K562 (cell line): ENCODE data around the gene CARD8. TPM values are rescaled to one million over a fixed set of nuclear protein-coding genes. Genes with fewer than 3 reads are reported as not detected.

ENCODE experiments used
- ATAC-seq: fragments of 200-7000 bp; cut with Tn5 transposase; 3 replicates; pipeline ENCODE4 v1.9.1; 2020; ENCODE audit warnings: moderate library complexity
- BruUV-seq: library from RNA; stranded (reverse); fragments of 400-500 nt; replicated peaks from 2 replicates; lab custom pipeline; 2021; lab: Mats Ljungman, UMichigan
- CTCF ChIA-PET: fragments of 300-600 bp; formaldehyde crosslinking; extraction: SDS; loops from one replicate; lab custom pipeline; 2021; ENCODE audit warnings: low intra/inter-chr PET ratio; lab: Yijun Ruan, JAX
- POLR2A ChIA-PET: fragments of 300-600, 350-650 bp; sonication (Branson Sonifier 250); formaldehyde crosslinking; extraction: SDS; loops from one replicate; lab custom pipeline; 2021; ENCODE audit warnings: antibody characterized with exemption, inconsistent platforms; lab: Yijun Ruan, JAX
- DNase-seq, 4 experiments: peaks; one replicate each; pipeline versions ENCODE4 v3.0.0 to v3.0.0-alpha.2; 2011 to 2018; ENCODE audit warnings: low spot score in 3 of 4, mixed read lengths in 3 of 4; ENCODE audit errors: extremely low read depth in 1 of 4
- FAIRE-seq: peaks from 2 replicates; lab custom pipeline; 2011; peaks lifted over from hg19 to GRCh38; lab: Jason Lieb, UNC
- H2AFZ ChIP-seq: 2 replicates; pipeline ENCODE4 v1.6.0; 2011; ENCODE audit warnings: low read depth, low read length, control low read depth, inconsistent platforms
- H3K27ac ChIP-seq: fragments of 200-600 bp; 3 replicates; pipeline ENCODE4 v1.8.0; 2011; ENCODE audit warnings: low read depth, mild to moderate bottlenecking, control low read depth, inconsistent platforms, low read length, moderate library complexity, mixed read lengths; ENCODE audit errors: extremely low read depth
- H3K27me3 ChIP-seq, 2 experiments: fragments of 300-600 bp in 1 of 2; 2 replicates in 1 of 2; 3 replicates in 1 of 2; pipeline versions ENCODE4 v1.6.0 to v1.8.0; 2011; ENCODE audit warnings: inconsistent platforms in 2 of 2, low read length in 2 of 2, mild to moderate bottlenecking in 1 of 2, mixed read lengths in 1 of 2, moderate library complexity in 1 of 2; ENCODE audit not compliant: control insufficient read depth in 2 of 2, insufficient read depth in 2 of 2
- H3K36me3 ChIP-seq: fragments of 300-600 bp; 3 replicates; pipeline ENCODE4 v1.8.0; 2011; ENCODE audit warnings: mild to moderate bottlenecking, low read length, inconsistent platforms; ENCODE audit not compliant: control insufficient read depth, insufficient read depth
- H3K4me1 ChIP-seq, 2 experiments: fragments of 200-600 bp in 1 of 2; replicated peaks in 1 of 2; 2 replicates in 1 of 2; 3 replicates in 1 of 2; pipeline versions ENCODE4 v1.5.1 to v1.8.0; 2011; ENCODE audit warnings: inconsistent platforms in 2 of 2, low read length in 2 of 2, mild to moderate bottlenecking in 1 of 2, mixed read lengths in 1 of 2, moderate library complexity in 1 of 2; ENCODE audit not compliant: control insufficient read depth in 2 of 2, insufficient read depth in 2 of 2
- H3K4me2 ChIP-seq: 2 replicates; pipeline ENCODE4 v1.6.1; 2011; ENCODE audit warnings: low read length, control low read depth, inconsistent platforms, mixed read lengths; ENCODE audit not compliant: insufficient read depth
- H3K4me3 ChIP-seq: fragments of 200-600 bp; sonication (generic), shearing (Covaris generic); 2 replicates; pipeline ENCODE4 v1.5.1; 2016; ENCODE audit warnings: control low read depth, inconsistent platforms
- H3K79me2 ChIP-seq: fragments of 200-600 bp; 3 replicates; pipeline ENCODE4 v1.8.0; 2011; ENCODE audit warnings: low read length, inconsistent platforms; ENCODE audit not compliant: control insufficient read depth, insufficient read depth
- H3K9ac ChIP-seq, 2 experiments: 2 replicates each; pipeline versions ENCODE4 v1.6.0 to v1.6.1; 2011; ENCODE audit warnings: low read depth in 2 of 2, low read length in 2 of 2, control low read depth in 1 of 2, inconsistent platforms in 1 of 2, mild to moderate bottlenecking in 1 of 2, mixed read lengths in 1 of 2; ENCODE audit not compliant: insufficient read depth in 1 of 2
- H3K9me1 ChIP-seq: one replicate; pipeline ENCODE4 v1.6.0; 2011; ENCODE audit warnings: inconsistent platforms, mild to moderate bottlenecking, low read length, moderate library complexity; ENCODE audit not compliant: control insufficient read depth, insufficient read depth
- H3K9me3 ChIP-seq: replicated peaks from 2 replicates; pipeline ENCODE4 v1.5.1; 2011; ENCODE audit warnings: low read depth, low read length, inconsistent platforms; ENCODE audit not compliant: control insufficient read depth, insufficient read depth
- H4K20me1 ChIP-seq: replicated peaks from 2 replicates; pipeline ENCODE4 v1.6.1; 2011; ENCODE audit warnings: low read length, inconsistent platforms, mixed read lengths; ENCODE audit not compliant: control insufficient read depth, insufficient read depth
- EWSR1 ChIP-seq: fragments of 450-650 bp; IDR thresholded peaks from 2 replicates; pipeline ENCODE4 v1.6.1; 2018; ENCODE audit warnings: borderline replicate concordance, mild to moderate bottlenecking, low read depth, moderate library complexity; ENCODE audit not compliant: partially characterized antibody
- ID3 ChIP-seq, 2 experiments: fragments of 250-450 bp in 1 of 2; fragments of 450-650 bp in 1 of 2; sonication (Bioruptor Pico) in 1 of 2; IDR thresholded peaks; 2 replicates each; pipeline versions ENCODE4 v1.6.1 to v1.8.0; 2016 to 2021; ENCODE audit warnings: mild to moderate bottlenecking in 2 of 2, moderate library complexity in 2 of 2, missing compliant biosample characterization in 1 of 2, missing genetic modification characterization in 1 of 2
- PHF21A ChIP-seq: fragments of 450-650 bp; IDR thresholded peaks from 2 replicates; pipeline ENCODE4 v1.6.1; 2017; ENCODE audit warnings: low read depth, borderline replicate concordance
- RFX5 ChIP-seq: IDR thresholded peaks from 2 replicates; pipeline ENCODE4 v1.6.1; 2011; ENCODE audit warnings: low read depth, mild to moderate bottlenecking, improper control_type of control experiment, low read length
- SAP30 ChIP-seq: fragments of 200-600 bp; sonication (generic); IDR thresholded peaks from 2 replicates; pipeline ENCODE4 v1.6.1; 2012; ENCODE audit warnings: borderline replicate concordance, low read depth, mild to moderate bottlenecking, moderate library complexity, low read length, control low read depth, inconsistent platforms; ENCODE audit not compliant: insufficient read depth, poor library complexity, severe bottlenecking
- SMAD1 ChIP-seq: fragments of 150-350 bp; IDR thresholded peaks from 2 replicates; pipeline ENCODE4 v1.6.1; 2014; ENCODE audit warnings: low read length, low read depth; ENCODE audit not compliant: partially characterized antibody
- TEAD2 ChIP-seq: fragments of 450-650 bp; IDR thresholded peaks from 2 replicates; pipeline ENCODE4 v1.6.1; 2016; ENCODE audit warnings: missing genetic modification characterization, control low read depth, missing compliant biosample characterization
- ZBED1 ChIP-seq: IDR thresholded peaks from 2 replicates; pipeline ENCODE4 v1.6.1; 2014
- ZNF12 ChIP-seq: sonication (generic); formaldehyde crosslinking; IDR thresholded peaks from 2 replicates; pipeline ENCODE4 v1.4.0; 2020; ENCODE audit warnings: mild to moderate bottlenecking, missing genetic modification reagents
- ZNF253 ChIP-seq: fragments of 250-450 bp; sonication (Bioruptor Pico); conservative IDR thresholded peaks from 2 replicates; pipeline ENCODE4 v1.6.1; 2021; ENCODE audit warnings: mild to moderate bottlenecking
- ZNF75A ChIP-seq: fragments of 450-650 bp; formaldehyde crosslinking; IDR thresholded peaks from 2 replicates; pipeline ENCODE4 v1.4.0; 2020; ENCODE audit warnings: mild to moderate bottlenecking
- WGBS: fragments of 100-300 bp; shearing (Covaris generic); methylation state at CpG from one replicate; pipeline ENCODE4 v1.1.6; 2016; ENCODE audit warnings: low coverage, mixed read lengths; ENCODE audit not compliant: insufficient coverage; ENCODE audit errors: missing lambda C conversion rate; 5-methylcytosine and 5-hydroxymethylcytosine counted together
- in situ Hi-C: fragments of 300-500 bp; cut with MboI; formaldehyde crosslinking; loops from 4 replicates; pipeline ENCODE4 v1.15.0; 2018; ENCODE audit warnings: inconsistent platforms, mixed read lengths
- intact Hi-C: fragments of 100-400 bp; cut with micrococcal nuclease; formaldehyde crosslinking; loops from 2 replicates; pipeline ENCODE4 v1.14.2; 2022
- polyA plus RNA-seq, 8 experiments: library from polyadenylated mRNA; depleted of rRNA in 4 of 8; stranded (reverse) in 5 of 8; unstranded in 3 of 8; fragments of >200 nt; fragmentation: Nextera tagmentation in 2 of 8; fragmentation: Illumina TruSeq in 1 of 8; extraction: Ambion mirVana in 2 of 8; extraction: Trizol in 1 of 8; gene quantifications; 2 replicates each; pipeline versions ENCODE4 v1.2.1 to v1.2.3, GENCODE V29; 2011 to 2014; ENCODE audit warnings: inconsistent platforms in 1 of 8, missing spikeins in 1 of 8
- total RNA-seq, 7 experiments: library from RNA; depleted of rRNA in 6 of 7; stranded (reverse); fragments of >200 nt in 6 of 7; fragmentation: Illumina TruSeq in 2 of 7; extraction: Trizol in 2 of 7; gene quantifications; 2 replicates each; pipeline versions ENCODE4 v1.2.1 to v1.2.3, GENCODE V29; 2011 to 2021; ENCODE audit warnings: low replicate concordance in 1 of 7
- TF ChIP-seq, protein P1 (sequence below): fragments of 450-650 bp; IDR thresholded peaks from 2 replicates; pipeline ENCODE4 v1.6.1; 2016; ENCODE audit warnings: borderline replicate concordance
- TF ChIP-seq, protein P2 (sequence below): sonication (generic); formaldehyde crosslinking; IDR thresholded peaks from 2 replicates; pipeline ENCODE4 v1.8.1; 2022; ENCODE audit warnings: missing genetic modification reagents

CARD8 gene
- total and polyA plus RNA-seq, 9 of the 15 experiments (the other 6 are each of a cell fraction or from before 2014, with no cell fraction given): 11.5 to 26.4 (median 20.8) TPM

GRCh38 chr19:48213959-48214358 is 41.8 kb downstream of the CARD8 start:
- CTCF ChIA-PET: interaction anchor here (0.6 kb wide), 1 partner anchor 252 kb away, joined by 3 read pairs; no protein-coding TSS in a partner anchor

More at GRCh38 chr19:48213959-48214358, 41.8 kb downstream of the CARD8 start:
- Histone ChIP-seq H3K9me3 (no peaks in the 10 kb centered on the region), H3K9ac (no peak overlapping the region), H3K27ac (no peak overlapping the region), H3K9me1 (no peaks in the 10 kb centered on the region), H3K4me3 (no peak overlapping the region), H3K79me2 (no peaks in the 10 kb centered on the region), H3K36me3 (no peaks in the 10 kb centered on the region), H2AFZ (no peak overlapping the region), H3K4me1 (no peaks in the 10 kb centered on the region; a peak in 1 of 5 replicates), H3K4me2 (no peak overlapping the region), H4K20me1 (no peaks in the 10 kb centered on the region), H3K27me3 (no peaks in the 10 kb centered on the region)
- in situ Hi-C loops: no loop called here
- no peak for DNase-seq
- FAIRE-seq: no peak
- TF ChIP-seq, protein P1, sequence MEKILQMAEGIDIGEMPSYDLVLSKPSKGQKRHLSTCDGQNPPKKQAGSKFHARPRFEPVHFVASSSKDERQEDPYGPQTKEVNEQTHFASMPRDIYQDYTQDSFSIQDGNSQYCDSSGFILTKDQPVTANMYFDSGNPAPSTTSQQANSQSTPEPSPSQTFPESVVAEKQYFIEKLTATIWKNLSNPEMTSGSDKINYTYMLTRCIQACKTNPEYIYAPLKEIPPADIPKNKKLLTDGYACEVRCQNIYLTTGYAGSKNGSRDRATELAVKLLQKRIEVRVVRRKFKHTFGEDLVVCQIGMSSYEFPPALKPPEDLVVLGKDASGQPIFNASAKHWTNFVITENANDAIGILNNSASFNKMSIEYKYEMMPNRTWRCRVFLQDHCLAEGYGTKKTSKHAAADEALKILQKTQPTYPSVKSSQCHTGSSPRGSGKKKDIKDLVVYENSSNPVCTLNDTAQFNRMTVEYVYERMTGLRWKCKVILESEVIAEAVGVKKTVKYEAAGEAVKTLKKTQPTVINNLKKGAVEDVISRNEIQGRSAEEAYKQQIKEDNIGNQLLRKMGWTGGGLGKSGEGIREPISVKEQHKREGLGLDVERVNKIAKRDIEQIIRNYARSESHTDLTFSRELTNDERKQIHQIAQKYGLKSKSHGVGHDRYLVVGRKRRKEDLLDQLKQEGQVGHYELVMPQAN: no peak
- no peak for TF ChIP-seq EWSR1
- TF ChIP-seq RFX5: no peak
- no peak for TF ChIP-seq PHF21A
- TF ChIP-seq ZNF75A (CRISPR knock-in tag): no peak
- TF ChIP-seq TEAD2 (tag): no peak
- no peak for TF ChIP-seq ZNF253 (CRISPR knock-in tag)
- TF ChIP-seq, protein P2, sequence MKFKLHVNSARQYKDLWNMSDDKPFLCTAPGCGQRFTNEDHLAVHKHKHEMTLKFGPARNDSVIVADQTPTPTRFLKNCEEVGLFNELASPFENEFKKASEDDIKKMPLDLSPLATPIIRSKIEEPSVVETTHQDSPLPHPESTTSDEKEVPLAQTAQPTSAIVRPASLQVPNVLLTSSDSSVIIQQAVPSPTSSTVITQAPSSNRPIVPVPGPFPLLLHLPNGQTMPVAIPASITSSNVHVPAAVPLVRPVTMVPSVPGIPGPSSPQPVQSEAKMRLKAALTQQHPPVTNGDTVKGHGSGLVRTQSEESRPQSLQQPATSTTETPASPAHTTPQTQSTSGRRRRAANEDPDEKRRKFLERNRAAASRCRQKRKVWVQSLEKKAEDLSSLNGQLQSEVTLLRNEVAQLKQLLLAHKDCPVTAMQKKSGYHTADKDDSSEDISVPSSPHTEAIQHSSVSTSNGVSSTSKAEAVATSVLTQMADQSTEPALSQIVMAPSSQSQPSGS: no peak
- TF ChIP-seq ZNF12 (CRISPR knock-in tag): no peak
- TF ChIP-seq SMAD1: no peak
- no peak for TF ChIP-seq ZBED1
- no peak for TF ChIP-seq ID3 (CRISPR knock-in tag; IDR thresholded peaks at IDR 0.05)
- TF ChIP-seq ID3 (tag; IDR thresholded peaks at IDR 0.05): no peak
- no peak for TF ChIP-seq SAP30
- 58% methylated on average over 5 of the region's 5 CpGs for WGBS
- no TSS peak for BruUV-seq
- intact Hi-C loops: no loop called here
- POLR2A ChIA-PET: interaction anchor here (1.0 kb wide), 1 partner anchor 10 kb away, joined by 4 read pairs; no protein-coding TSS in a partner anchor
- no peak for ATAC-seq
